Ureter (tissue), 1 donor: ENCODE data around the gene ACOX3. TPM values are rescaled to one million over a fixed set of nuclear protein-coding genes. Genes with fewer than 3 reads are reported as not detected.
"Not testable (repeated sequence)": the region's sequence is repeated elsewhere in the genome, so short reads cannot be mapped to it uniquely, and the experiment has no call there.

ENCODE experiments used
- DNase-seq: peaks from one replicate; pipeline ENCODE4 v3.0.0-alpha.2; 2020; ENCODE audit warnings: low spot score
- total RNA-seq: library from RNA; stranded (reverse); gene quantifications from one replicate; pipeline ENCODE4 v1.2.4, GENCODE V29; 2023
- donor health status: DM: yes; HTN: yes; CAD: no.

ACOX3 gene
- 49.5 TPM for total RNA-seq

GRCh38 chr4:8440492-8441311 is at the start of gene ACOX3, which contains the start of gene TRMT44:
Gene ACOX3, minus strand, starts transcription at chr4:8440723. Its CDS starts 24,202 bp downstream, at chr4:8416521.
Gene TRMT44, plus strand, starts transcription at chr4:8440777. Its CDS starts 46 bp downstream, at chr4:8440823.
- peak; percentile 96 for DNase-seq

DNA sequence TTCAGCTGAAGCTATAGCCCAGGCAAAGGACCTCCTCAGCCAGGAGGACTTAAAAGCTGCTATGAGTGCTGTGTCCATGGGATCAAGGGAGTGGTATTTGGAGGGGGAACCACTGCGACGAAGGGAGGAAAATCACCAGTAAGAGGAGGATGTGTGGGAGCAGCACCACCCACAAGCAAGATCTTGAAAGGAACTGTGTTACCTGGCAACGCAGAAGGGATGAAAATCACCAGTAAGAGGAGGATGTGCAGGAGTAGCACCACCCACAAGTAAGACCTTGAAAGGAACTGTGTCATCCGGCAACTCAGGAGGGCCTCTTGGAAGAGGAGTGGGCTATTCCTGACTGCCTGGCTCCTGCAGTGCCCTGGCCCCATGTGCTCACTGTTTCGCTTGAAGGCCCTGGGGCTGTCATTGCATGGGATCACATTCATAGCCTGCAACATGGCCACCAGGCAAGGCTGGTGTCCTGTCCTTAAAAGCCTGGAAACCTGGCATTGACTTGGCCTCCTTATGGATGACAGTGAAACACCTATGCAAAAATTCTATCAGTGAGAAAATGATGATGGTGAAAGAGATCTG is 48.4 kb upstream of the ACOX3 start:
- no peak for DNase-seq

- not testable (repeated sequence) for DNase-seq
Measured at GRCh38 chr4:8486643-8487042, 46.1 kb upstream of the ACOX3 start.

DNA sequence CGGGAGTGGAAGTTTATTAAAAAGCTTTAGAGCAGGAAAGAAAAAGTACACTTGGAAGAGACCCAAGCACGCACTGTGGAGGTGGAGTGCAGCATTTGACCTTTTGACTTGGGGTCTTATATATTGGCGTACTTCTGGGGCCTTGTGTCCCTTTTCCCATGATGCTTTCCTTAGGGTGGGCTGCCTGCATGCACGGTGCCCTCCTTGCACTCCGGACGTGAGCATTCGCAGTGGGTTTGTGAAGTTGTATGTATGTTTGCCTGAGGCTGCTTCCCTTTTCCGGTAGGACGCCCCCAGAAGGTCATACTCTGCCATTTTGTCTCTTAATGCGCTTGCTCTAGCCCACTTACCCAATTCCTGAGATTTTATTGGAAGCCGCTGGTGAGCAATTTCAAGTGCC is 39.7 kb upstream of the ACOX3 start:
- DNase-seq = no peak

DNA sequence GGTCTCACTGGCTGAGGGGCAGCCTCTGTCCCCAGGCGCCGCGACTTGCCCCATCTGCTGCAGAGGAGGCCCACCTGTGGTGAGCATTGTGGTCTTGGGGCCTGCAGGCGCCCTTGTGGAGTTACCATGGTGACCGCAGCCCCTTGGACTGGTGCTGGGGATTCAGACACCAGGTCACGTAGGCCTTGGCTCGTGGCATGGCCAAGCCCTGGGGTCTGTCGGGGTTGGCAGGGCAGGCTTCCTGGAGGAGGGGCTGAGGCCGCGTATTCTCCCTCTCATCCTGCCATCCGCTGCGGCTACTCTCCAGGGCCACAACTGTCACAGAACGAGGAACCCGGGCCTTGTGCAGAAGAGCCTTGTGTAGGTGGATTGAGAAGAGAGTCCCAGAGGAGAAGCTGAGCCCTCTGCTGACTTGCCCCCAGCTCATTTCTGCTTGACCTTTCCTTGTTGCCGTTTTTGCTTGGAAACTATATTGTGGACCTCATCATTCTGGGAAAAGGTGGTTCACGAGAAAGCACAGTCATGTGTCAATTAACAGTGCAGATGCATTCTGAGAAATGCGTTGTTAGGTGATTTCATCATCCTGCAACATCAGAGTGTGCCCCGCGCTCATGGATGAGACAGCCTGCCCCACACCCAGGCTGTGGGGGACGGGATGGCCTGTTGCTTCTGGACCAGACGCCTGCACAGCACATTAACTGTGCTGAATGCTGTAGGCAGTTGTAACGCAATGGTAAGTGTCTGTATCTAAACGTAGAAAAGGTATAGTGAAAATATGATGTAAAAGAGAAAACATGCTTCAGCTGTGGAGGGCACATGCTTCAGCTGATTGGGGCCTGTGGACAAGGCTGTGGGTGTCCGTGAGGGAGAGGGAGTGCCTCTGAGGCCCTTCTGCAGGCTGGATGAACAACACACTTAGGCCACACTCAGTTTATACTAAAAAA is 38.5 kb upstream of the ACOX3 start:
- no peak for DNase-seq

- DNase-seq = no peak
Measured at GRCh38 chr4:8478371-8478770, 37.8 kb upstream of the ACOX3 start.

GRCh38 chr4:8477676-8478075 is 37.2 kb upstream of the ACOX3 start:
- DNase-seq = no peak

DNA sequence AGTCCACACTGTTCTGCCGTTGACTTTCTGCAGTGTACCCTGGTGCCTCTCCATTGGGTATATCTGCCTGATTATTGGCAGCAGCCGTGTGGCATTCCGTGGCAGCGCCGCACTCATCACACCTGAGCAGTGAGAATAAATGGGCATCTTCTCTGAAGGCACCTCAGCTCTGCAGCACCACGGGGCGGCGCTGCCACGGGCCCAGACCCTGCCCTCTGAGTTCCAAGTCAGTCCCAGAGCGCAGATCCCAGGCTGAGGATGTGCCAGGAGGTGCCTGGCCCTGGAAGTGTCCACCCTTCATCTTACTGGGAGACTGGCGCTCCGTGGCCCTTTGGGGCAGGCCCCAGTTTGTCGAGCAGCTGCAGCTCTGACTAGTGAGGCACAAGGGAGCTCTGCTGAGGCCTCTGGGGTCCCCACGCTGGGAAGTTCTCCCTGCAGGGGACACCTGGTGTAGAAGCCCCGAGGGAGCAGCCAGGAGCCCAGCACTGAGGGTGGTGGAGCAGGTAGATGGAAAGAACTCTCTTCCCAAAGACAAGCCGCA is 36.6 kb upstream of the ACOX3 start:
- no peak for DNase-seq

GRCh38 chr4:8475751-8476575 is 35.4 kb upstream of the ACOX3 start:
- no peak for DNase-seq

- DNase-seq = no peak
Measured at GRCh38 chr4:8474856-8475255, 34.3 kb upstream of the ACOX3 start.

- no peak for DNase-seq
Measured at GRCh38 chr4:8473920-8474590, 33.5 kb upstream of the ACOX3 start.

GRCh38 chr4:8473198-8473919 is 32.8 kb upstream of the ACOX3 start:
- no peak for DNase-seq

DNA sequence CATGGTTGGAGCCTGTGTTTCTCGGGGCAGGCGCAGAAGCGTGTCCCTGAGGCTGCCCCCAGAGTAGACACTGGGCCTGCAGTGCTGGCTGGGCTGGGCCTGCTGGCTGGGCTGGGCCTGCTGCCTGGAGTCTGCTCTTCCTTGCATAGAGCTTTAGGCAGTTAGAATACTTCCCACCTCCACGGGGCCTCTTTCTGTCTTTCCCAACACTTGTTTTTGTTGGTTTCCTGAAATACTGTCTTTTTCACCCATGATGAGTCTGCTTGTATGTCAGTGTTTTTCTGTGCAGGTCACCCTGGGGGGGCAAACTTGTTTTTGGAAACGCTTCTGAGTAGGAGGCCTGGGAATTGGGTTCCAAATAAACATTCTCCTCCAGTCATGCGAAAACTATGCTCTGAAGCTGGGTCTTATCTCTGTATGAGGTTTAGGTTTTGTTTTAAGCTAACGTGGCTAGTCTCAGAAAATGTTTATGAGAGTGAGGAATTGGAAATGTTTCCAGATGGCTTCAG is 32.2 kb upstream of the ACOX3 start:
- DNase-seq = no peak

- DNase-seq = no peak
Measured at GRCh38 chr4:8472158-8472688, 31.7 kb upstream of the ACOX3 start.

- DNase-seq = no peak
Measured at GRCh38 chr4:8471211-8471875, 30.8 kb upstream of the ACOX3 start.

DNA sequence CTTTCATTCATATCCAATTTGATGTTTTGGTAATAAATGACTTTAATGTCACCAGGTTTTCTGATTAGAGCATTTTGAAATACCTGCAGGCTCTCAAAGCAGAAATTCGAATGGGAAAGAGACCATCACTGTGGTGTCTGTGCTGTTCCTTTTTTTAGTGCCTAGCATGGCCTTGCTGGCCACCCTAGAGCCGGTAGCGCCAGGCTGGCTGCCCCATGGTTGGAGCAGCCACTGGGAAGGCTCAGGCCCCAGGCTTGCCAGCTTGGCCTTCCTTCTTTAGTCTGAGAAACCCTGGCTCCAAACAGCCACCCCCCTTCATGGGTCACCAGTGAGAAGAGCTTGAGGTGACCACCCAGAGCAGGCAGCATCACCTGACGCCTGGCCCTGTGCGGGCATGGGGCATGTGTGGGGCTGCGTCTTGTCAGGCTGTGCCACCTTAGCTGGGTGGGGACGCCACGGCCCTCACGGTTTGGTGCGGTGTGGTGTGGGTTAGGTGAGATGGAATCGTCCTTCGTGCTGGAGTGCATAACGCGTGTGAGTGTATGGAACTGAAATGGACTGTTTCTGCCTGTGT is 30.0 kb upstream of the ACOX3 start:
- no peak for DNase-seq

DNA sequence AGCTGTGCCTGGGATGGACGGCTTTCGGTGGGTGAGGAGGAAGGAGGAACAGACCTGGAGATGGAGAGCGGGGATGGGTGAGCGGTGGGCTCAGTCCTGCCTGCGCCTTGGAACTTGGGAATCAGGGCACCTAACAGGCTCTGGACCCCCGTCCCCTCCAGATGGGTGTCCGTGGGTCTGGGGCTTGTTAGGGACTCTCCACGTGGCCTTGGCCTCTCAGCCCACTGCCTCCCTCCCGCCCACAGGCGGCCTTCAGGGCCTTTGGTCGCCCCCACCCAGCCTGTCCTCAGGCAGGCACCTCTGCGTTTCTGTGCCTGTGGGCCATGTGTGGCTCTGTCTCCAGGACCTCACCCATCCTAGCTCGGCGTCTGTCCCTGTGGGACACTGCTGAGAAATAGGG is 29.0 kb upstream of the ACOX3 start:
- DNase-seq = no peak
